Stimulated activated CD4-positive, alpha-beta T cell treated with anti-CD3 and anti-CD28 coated beads, Interleukin-2, amount 100 ng/mL, for 4 hours (primary cell): ENCODE results near the gene AK8.

ENCODE experiments used
- DNase-seq: peaks from one replicate; pipeline ENCODE4 v3.0.0-alpha.2; 2020; ENCODE audit warnings: low read depth

The AK8 gene

GRCh38 chr9:132887181-132888120 lies 9.4 kb upstream of the AK8 start:
- DNase-seq = no peak

- no peak for DNase-seq
Measured at GRCh38 chr9:132886334-132886725, 8.2 kb upstream of the AK8 start.

GRCh38 chr9:132885720-132886333 lies 7.7 kb upstream of the AK8 start:
- DNase-seq = no peak

GRCh38 chr9:132883349-132884294 lies 5.5 kb upstream of the AK8 start:
- DNase-seq = no peak

GRCh38 chr9:132882616-132883015 lies 4.5 kb upstream of the AK8 start:
- DNase-seq = no peak

- no peak for DNase-seq
Measured at GRCh38 chr9:132881826-132882225, 3.7 kb upstream of the AK8 start.

GRCh38 chr9:132880324-132880661 lies 2.2 kb upstream of the AK8 start:
- no peak for DNase-seq

- no peak for DNase-seq
Measured at GRCh38 chr9:132879457-132880323, 1.6 kb upstream of the AK8 start.

- DNase-seq = peak; percentile 12
Measured at GRCh38 chr9:132878695-132879456, 792 bp upstream of the AK8 start, which contains the start of gene SPACA9. TSS of gene SPACA9 (plus strand) at chr9:132878898. CDS start at chr9:132883948, 5,050 bp downstream.

- DNase-seq = no peak
Measured at GRCh38 chr9:132877458-132877823, 643 bp downstream of the AK8 start.

GRCh38 chr9:132876849-132877248 lies 1.2 kb downstream of the AK8 start:
- no peak for DNase-seq

GRCh38 chr9:132875159-132875558 lies 2.9 kb downstream of the AK8 start:
- DNase-seq = no peak

GRCh38 chr9:132873403-132873802 lies 4.7 kb downstream of the AK8 start:
- no peak for DNase-seq

GRCh38 chr9:132869266-132869665 lies 8.8 kb downstream of the AK8 start:
- DNase-seq = no peak

GRCh38 chr9:132866898-132867297 lies 11.2 kb downstream of the AK8 start:
- no peak for DNase-seq

- DNase-seq = no peak
Measured at GRCh38 chr9:132864691-132865090, 13.4 kb downstream of the AK8 start.

- DNase-seq = no peak
Measured at GRCh38 chr9:132864277-132864676, 13.8 kb downstream of the AK8 start.

- DNase-seq = no peak
Measured at GRCh38 chr9:132863096-132863495, 15.0 kb downstream of the AK8 start.

GRCh38 chr9:132862533-132862932 lies 15.6 kb downstream of the AK8 start:
- no peak for DNase-seq

- DNase-seq = no peak
Measured at GRCh38 chr9:132861666-132862065, 16.4 kb downstream of the AK8 start.

GRCh38 chr9:132858751-132859150 lies 19.3 kb downstream of the AK8 start:
- no peak for DNase-seq
